ENCODE measurements around the gene MAP2K6.

- TF ChIP-seq CTCF (conservative IDR thresholded peaks at IDR 0.05): no peak
- TF ChIP-seq ZFX (IDR thresholded peaks at IDR 0.05): no peak
These were observed 136.9 kb downstream of the MAP2K6 start for GRCh38 chr17:69551212-69552010.

All from C4-2B (cell line).